ENCODE results near the gene PLCD4.

PLCD4 gene

DNA sequence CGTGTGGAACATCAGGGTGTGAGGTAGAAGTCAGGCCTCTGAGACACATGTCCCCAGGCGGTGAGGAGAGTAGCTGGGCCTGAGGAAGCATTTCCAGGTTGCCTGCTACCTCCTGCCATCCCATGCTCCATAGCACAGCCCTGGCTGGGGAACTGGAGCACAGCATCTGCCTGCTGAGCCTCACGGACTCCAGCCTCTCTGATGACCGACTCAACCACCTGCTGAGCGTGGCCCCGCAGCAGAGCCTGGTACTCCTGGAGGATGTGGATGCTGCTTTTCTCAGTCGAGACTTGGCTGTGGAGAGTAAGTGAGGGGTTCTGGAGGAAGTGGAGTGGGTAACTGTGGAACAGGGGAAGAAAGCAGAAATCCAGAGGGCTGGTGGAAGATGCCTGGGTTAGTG is 54.7 kb downstream of the PLCD4 start:
- in situ Hi-C loops (cut with MboI; ENCODE audit: low sequenced_read_pairs) = no loop called here

DNA sequence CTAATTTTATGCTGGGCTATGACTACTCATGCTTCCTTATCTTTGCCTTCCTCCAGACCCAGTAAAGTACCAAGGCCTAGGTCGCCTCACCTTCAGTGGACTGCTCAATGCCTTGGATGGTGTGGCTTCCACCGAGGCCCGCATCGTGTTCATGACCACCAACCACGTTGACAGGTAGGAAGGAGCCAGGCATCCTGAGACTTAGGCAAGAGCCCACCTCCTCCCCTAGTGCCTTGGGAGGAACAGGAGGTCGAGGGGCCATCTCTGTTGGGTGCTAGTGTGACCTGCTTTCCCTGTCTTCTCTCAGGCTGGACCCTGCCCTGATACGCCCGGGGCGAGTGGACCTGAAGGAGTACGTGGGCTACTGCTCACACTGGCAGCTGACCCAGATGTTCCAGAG is 55.1 kb downstream of the PLCD4 start:
- in situ Hi-C loops (cut with MboI; ENCODE audit: low sequenced_read_pairs) = no loop called here

DNA sequence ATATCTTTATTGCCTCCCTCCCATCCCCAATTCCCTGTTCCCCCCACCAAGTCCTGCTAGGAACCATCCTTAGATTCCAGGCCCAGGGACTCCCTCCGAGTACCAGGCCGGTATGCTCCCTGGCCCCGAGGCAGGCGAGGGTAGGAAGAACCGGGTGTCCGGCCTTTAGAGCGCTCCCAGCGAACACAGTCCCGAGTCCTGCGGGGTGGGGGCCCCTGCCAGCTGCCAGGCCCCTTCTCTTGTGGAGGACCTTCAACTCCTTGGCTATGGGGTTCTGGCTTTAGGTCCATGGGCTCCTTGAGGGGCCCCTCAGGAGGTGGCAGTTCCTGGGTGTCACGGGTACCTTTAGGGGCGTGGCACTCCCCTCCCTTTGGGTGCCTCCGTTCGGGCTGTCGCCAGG is 56.2 kb downstream of the PLCD4 start:
- in situ Hi-C loops (cut with MboI; ENCODE audit: low sequenced_read_pairs) = no loop called here

DNA sequence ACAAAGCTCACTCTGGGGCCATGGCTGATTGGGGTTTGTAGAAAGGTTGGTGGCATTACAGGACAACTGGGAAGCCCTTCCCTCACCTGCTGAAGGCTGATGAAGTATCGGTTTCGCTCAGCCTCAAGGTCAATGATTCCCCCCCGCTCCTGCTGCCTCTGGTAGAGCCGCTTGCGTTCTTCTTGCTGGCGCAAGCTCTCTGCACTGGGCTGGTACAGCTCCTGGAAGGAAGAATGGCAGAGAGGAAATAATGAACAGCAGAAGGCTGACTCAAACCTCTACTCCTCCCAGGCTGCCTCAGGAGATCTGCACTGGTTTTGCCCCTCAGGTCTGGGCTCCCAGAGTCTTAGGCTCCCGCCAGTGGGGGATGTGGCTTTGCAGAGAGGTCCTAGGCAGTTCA is 57.0 kb downstream of the PLCD4 start:
- in situ Hi-C loops (cut with MboI; ENCODE audit: low sequenced_read_pairs) = no loop called here

DNA sequence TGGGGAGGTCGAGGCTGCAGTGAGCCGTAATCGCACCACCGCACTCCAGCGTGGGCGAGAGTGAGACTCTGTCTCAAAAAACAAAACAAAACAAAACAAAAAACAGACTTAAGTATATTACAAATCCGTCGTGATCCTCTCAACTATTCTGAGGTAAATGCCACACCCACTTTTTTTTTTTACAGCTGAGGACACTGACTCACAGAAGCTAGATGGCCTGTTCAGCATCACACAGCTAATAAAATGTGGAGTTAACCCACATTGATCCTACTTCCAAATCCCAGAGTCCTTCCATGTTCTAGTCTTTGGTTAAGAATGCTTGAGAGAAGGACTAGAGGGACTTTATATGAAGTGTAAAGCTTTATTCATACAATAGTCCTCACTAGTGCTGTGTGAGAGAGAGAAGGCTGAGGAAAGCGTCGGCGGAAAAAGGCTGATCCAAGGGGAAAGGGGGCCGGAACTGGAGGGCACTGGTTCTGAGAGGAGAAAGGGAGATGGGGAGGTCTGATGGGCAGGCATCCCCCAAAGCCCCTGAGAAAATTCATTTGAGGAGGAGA is 63.5 kb downstream of the PLCD4 start:
- in situ Hi-C loops (cut with MboI; ENCODE audit: low sequenced_read_pairs) = no loop called here

DNA sequence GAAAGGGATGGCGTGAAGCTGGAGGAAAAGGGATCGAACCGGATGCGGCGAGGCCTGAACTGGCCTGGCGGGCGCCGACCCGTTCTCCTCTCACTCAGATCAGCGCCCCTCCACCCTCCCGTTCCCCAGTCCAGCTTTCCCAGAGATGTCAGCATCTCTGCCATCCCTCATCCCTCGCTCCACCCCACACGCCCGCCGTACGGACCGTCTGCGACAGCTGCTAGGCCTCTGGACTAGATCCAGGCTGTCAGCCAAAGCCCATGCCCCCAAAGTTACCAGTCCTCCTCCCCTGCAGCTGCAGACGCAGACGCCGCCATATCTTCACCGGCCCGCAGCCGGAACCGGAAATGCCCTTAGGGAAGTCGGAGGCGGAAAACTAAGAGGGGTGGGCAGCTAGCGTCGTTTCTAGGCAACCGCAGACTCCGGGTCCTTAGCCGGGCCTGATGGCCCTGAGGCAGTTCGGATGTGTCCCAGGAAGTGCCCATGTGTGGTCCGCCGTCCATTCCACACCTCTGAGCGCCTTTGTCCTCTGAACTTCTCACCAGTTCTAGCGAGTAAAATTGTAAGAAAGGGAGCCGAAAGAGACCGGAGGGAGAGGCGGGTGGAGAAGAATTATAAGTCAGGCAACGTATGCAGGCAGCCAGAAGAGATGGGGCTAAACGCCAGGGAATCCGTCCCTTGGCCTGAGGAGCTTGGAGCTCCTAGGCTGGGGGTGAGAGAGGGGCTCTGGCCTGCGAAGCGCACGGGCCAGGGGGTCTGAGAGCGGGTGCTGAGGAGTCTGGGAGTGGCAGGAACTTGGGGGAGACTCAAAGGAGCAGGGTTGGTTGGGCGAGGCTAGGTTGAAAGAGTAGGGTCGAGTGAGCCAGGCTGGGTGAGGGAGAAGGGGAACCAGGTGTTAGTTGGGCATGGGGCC is 64.2 kb downstream of the PLCD4 start, which contains the start of the genes RNF25 and STK36:
Gene RNF25 (minus strand): TSS at position 349 of the 913 bp plus-strand sequence. CDS start 32 bp downstream, at position 317.
Gene STK36 (plus strand): TSS at position 433 of the 913 bp plus-strand sequence. CDS start 744 bp downstream, outside the sequence.
- in situ Hi-C loops (cut with MboI; ENCODE audit: low sequenced_read_pairs) = no loop called here

DNA sequence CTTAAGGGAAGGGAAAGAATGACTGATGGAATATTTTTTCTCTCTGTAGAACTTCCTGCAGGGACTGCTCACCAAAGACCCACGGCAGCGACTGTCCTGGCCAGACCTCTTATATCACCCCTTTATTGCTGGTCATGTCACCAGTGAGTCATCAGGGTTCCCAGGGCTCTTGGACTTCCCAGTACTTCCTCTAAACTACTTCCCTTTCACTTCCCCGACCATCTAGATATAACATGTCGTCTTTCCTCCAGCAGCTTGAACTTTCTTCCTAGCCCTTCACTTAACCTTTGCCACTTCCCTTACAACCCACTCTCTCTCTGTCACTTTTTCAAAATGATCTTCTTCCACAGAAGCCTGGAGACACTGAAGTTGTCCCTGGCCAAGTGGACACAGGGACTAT is 71.4 kb downstream of the PLCD4 start:
- in situ Hi-C loops (cut with MboI; ENCODE audit: low sequenced_read_pairs) = no loop called here

DNA sequence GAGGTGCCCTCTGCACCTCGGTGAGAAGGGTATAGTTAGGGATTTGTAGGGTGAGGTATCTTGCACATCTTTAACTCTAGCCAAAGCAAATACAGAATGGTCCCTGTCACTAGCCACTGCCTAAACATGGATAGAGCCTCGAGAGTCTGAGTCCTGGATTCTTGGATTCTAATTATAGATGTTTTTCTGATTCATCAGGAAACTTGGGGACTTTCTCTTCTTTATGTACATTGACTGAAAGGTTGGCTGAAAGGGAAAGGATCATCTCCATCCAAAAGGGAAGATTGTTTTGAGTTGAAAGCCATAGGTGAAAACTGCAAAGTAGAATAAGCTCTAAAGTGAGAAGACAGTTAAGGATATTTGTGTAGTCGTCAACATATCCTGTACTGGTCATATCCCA is 72.4 kb downstream of the PLCD4 start:
- in situ Hi-C loops (cut with MboI; ENCODE audit: low sequenced_read_pairs) = no loop called here

All from HL-60/S4 treated with retinoic acid at 250 ng/mL for 4 days and 3 days (cell line).